AG09309 (cell line): Measurements from ENCODE around the gene SEPTIN1.

Experiments
- DNase-seq: peaks from one replicate; pipeline ENCODE4 v3.0.0-alpha.2; 2010; ENCODE audit warnings: low read depth
- H3K4me3 ChIP-seq: 2 replicates; pipeline ENCODE4 v1.5.1; 2011; ENCODE audit warnings: mild to moderate bottlenecking, low read depth, low read length, moderate library complexity; ENCODE audit not compliant: control insufficient read depth
- CTCF ChIP-seq: IDR thresholded peaks from 2 replicates; pipeline ENCODE4 v1.5.1; 2011; ENCODE audit warnings: mild to moderate bottlenecking, low read depth, low read length, inconsistent platforms; ENCODE audit not compliant: insufficient read depth, control insufficient read depth; ENCODE audit errors: missing control alignments

SEPTIN1 gene

DNA sequence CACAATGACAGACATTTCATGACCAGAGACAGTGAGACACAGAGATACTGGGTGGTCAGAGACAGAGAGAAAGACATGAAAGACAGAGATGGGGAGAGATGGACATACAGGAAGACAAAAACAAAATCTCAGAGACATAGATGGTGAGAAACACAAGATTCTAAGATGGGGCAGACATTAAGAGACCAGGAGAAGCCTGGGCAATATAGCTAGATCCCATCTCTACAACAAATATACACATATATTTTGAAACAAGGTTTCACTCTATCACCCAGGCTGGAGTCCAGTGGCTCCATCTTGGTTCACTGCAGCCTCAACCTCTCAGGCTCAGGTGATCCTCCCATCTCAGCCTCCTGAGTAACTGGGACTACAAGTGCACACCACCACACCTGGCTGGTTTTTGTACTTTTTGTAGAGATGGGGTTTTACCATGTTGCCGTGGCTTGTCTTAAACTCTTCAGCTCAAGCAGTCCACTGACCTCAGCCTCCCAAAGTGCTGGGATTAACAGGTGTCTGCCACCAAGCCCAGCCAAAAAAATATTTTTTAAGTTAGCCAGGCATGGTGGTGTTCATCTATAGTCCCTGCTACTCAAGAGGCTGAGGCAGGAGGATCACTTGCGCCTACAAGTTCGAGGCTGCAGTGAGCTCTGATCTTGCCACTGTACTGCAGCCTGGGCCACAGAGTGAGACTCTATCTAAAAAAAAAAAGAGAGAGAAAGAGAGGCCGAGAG, 2.1 kb downstream of the SEPTIN1 start:
- TF ChIP-seq CTCF: no peak
- DNase-seq: no peak
- no peak overlapping the region for H3K4me3 ChIP-seq

DNA sequence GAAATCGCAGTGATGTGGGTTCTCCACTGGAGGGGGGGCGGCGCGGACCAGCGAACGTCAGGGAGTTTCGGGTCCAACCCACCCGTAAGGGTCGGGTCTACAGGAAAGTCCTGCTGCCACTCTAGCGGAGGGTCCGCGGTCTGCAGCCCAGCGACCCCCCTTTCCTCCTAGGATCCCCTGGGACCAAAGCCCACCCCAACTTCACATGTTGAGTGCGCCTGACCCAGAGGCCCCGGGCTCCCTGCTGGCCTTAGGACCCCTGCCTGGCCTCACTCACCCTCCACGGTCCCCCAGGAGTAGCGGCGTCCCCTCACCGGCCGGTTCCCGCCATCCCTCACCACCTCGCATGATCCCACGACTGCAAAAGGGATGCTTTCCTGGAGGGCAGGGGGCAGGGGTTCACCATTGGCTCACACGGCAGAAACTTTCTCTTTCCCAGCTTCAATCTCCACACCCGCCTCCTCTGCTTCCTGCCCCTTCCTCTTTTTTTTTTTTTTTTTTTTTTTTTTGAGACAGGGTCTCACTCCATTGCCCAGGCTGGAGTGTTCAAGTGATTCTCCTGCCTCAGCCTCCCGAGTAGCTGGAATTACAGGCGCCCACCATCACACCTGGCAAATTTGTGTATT, 3.1 kb downstream of the SEPTIN1 start:
- H3K4me3 ChIP-seq: peak overlapping the region; percentile 70
- no peak for DNase-seq
- TF ChIP-seq CTCF: no peak

DNA sequence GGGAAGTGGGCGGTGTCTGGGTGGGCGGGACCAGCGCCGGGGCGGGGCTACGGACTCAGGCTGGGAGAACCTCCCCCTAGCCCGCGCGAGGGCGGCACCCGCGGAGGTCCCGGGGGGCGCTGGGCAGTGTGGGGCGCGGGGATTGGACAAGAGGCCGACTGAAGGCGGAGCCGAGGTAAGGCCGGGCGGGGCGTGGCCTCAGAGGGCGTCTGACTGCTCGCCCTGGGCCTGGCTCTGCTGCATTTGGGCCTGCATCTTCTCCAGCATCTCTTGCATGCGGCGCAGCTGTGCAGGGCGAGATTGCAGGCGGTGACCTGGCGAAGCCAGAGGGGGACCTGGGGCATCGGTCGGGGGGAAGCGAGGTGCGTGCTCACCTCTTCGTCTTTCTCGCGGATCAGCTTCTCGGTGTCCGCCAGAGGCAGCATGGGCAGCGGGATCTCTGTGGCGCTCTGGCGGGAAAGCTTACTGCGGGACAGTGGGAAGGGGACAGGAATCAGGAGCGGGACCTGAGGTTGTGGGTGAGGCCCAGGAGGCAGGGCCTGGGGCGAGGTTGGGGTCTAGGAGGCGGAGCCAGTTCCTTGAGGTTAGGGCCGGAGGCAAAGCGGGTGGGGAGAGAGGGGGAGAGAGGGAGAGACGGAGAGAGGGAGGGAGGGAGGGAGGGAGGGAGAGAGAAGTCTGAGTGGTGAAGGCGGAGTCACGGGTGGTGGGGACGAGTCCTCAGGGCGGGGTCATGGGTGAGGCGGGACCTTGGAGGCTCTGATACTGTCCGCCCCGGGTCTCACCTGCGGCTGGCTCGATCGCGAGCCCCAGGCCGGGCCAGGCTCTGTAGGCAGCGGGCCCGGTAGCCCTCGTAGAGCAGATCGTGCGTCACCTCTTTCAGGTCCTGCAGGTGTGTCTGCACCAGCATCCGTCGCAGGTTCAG, 3.9 kb downstream of the SEPTIN1 start:
- peak; percentile 81 for DNase-seq
- peak overlapping the region; percentile 70 for H3K4me3 ChIP-seq
- TF ChIP-seq CTCF: peak; percentile 31

DNA sequence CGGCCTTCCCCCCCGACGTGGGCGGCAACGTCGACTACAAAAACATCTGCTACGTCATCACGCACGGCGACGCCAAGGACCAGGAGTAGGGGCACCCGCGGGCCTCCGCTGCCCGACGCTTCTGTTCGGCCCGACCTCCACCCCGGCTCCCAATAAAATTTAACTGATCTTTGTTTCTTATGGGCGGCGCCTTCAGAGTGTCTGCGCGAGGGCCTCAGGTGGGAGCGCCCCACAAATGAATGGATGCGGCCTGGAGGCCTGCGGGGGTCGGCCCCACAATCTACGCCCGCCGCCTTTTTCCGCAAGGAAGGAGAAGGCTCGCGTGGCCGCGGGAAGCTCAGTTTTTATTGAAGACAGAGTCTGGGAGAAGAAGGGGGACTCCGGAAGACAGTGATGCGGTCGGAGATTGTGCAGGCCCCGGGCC, 4.5 kb downstream of the SEPTIN1 start:
- no peak for TF ChIP-seq CTCF
- H3K4me3 ChIP-seq: peak overlapping the region; percentile 49
- no peak for DNase-seq

- H3K4me3 ChIP-seq: peak overlapping the region; percentile 49
- no peak for DNase-seq
- TF ChIP-seq CTCF: no peak
These were observed 5.1 kb downstream of the SEPTIN1 start for GRCh38 chr16:30377050-30377811.

DNA sequence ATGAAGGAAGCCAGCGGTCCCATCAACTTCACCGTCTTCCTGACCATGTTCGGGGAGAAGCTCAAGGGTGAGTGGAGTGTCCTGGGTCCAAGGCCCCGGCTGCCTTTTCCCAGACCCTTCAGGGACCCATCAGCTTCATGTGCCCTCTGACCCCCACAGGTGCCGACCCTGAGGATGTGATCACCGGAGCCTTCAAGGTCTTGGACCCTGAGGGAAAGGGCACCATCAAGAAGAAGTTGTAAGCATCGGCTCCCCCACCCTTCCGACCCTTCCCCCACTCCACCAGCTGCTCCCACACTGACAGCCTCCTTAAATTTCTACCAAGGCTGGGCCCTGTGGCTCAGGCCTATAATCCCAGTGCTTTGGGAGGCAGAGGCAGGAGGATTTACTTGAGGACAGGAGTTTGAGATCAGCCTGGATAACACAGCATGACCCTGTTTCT, 5.9 kb downstream of the SEPTIN1 start:
- H3K4me3 ChIP-seq: no peak overlapping the region
- no peak for TF ChIP-seq CTCF
- DNase-seq: no peak
